ES-I3 (cell line): ENCODE measurements around the gene PBX4.
A peak's percentile ranks its signal among the peaks of the same experiment; 100 is the strongest.
"Not testable (repeated sequence)": the region's sequence is repeated elsewhere in the genome, so short reads cannot be mapped to it uniquely, and the experiment has no call there.

Source experiments
- H3K36me3 ChIP-seq: 2 replicates; pipeline ENCODE4 v1.6.1; 2013; ENCODE audit warnings: mild to moderate bottlenecking, low read length, control low read depth, moderate library complexity; ENCODE audit not compliant: insufficient read depth
- H3K4me1 ChIP-seq: 2 replicates; pipeline ENCODE4 v1.6.1; 2013; ENCODE audit warnings: mild to moderate bottlenecking, control low read depth, low read length; ENCODE audit not compliant: insufficient read depth
- H3K9ac ChIP-seq: 2 replicates; pipeline ENCODE4 v1.6.1; 2013; ENCODE audit warnings: low read depth, mild to moderate bottlenecking, low read length, moderate library complexity
- H3K9me3 ChIP-seq: 2 replicates; pipeline ENCODE4 v1.6.1; 2013; ENCODE audit warnings: mild to moderate bottlenecking, low read length, moderate library complexity; ENCODE audit not compliant: control insufficient read depth, insufficient read depth

The PBX4 gene

DNA sequence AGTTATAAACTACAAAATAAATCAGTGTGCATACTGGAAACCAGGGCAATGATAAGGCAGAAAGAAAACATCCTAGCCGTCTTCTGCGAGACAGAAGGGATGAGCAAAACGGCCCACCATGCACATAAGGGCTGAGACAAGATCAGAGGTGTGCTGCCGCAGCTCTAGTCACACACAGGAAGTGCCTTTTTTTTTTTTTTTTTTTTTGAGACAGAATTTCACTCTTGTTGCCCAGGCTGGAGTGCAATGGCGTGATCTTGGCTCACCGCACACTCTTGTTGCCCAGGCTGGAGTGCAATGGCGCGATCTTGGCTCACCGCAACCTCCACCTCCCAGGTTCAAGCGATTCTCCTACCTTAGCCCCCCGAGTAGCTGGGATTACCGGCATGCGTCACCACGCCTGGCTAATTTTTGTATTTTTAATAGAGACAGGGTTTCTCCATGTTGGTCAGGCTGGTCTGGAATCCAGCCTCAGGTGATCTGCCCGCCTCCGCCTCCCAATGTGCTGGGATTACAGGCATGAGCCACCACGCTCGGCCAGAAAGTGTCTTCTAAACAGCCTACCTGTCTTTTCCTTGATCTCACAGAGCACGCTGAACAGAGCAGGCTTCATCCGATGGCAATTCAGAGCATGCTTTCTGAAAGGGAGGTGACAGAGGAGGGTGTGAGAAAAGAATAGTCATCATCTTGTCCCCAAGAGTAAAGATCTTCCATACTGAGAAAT lies 19.6 kb downstream of the PBX4 start:
- not testable (repeated sequence) for H3K9ac ChIP-seq, H3K9me3 ChIP-seq, H3K36me3 ChIP-seq
- peaks cover 15% of the 10 kb centered on the region; the same call in 1 of the 2 replicates for H3K4me1 ChIP-seq

DNA sequence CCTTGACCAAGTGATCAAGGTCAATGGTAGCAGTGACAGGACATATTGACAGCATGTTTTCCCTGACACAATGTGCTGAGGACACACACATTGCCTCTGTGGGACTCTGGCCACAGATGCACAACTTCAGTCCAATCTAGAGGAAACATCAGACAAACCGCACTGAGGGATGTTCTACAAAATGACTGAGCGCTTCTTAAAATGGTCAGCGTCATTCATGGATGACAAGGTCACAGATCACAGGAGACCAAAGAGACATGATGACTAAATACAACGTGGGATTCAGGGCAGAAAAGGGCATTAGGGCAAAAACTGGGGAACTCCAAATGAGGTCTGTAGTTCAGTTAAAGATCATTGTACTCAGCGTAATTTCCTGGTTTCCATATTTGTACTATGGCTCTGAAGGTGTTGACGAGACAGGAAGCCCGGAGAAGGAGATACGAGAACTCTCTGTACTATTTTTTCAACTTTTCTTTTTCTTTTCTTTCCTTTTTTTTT lies 20.6 kb downstream of the PBX4 start:
- Histone ChIP-seq H3K36me3 (no peaks in the 10 kb centered on the region), H3K4me1 (peaks cover 12% of the 10 kb centered on the region; the same call in 1 of the 2 replicates), H3K9me3 (no peaks in the 10 kb centered on the region), H3K9ac (no peak overlapping the region)

- no peak overlapping the region for H3K9ac ChIP-seq
- peaks cover 19% of the 10 kb centered on the region for H3K4me1 ChIP-seq
- H3K36me3 ChIP-seq = no peaks in the 10 kb centered on the region
- no peaks in the 10 kb centered on the region for H3K9me3 ChIP-seq
These were observed 23.3 kb downstream of the PBX4 start for GRCh38 chr19:19595171-19595701.

DNA sequence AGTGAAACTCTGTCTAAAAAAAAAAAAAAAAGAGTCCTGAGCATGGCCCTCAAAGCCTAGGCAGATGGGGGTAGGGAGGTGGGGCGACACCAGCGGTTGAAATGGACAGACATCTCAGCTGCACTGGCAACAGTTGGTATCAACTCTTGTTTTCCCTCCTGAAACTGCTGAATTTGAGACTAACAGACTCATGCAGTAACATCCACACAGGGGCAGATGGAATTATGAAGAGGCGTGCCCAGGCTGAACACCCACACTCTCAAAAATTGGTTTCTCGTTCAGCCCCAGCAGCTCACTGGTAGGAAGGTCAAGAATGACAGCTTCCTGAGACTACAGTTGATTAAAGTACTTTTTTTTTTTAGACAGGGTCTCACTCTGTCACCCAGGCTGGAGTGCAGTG lies 24.1 kb downstream of the PBX4 start:
- H3K9me3 ChIP-seq = no peaks in the 10 kb centered on the region
- H3K36me3 ChIP-seq = no peaks in the 10 kb centered on the region
- no peak overlapping the region for H3K9ac ChIP-seq
- H3K4me1 ChIP-seq = peaks cover 19% of the 10 kb centered on the region

DNA sequence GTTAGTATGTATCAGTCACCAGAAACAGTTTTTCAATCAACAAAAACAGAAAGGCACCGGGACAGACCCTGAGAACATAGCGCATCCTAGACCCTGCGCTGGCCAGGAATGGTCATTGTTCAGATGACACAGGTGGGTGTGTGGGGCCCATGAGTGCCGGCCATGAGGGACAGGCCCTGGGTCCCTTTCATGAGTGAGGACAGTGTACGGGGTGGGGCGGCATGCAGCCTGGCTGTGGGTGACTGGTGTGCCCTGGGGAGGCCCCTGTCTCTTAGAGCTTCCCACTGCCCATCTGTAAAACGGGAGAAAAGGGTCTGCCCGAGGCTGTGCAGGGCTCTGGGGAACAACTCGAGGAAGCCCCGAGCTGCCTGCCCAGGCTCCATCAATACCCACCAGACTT lies 25.8 kb downstream of the PBX4 start:
- H3K9ac ChIP-seq = no peak overlapping the region
- H3K36me3 ChIP-seq = no peaks in the 10 kb centered on the region
- H3K9me3 ChIP-seq = no peaks in the 10 kb centered on the region
- peaks cover 19% of the 10 kb centered on the region for H3K4me1 ChIP-seq

DNA sequence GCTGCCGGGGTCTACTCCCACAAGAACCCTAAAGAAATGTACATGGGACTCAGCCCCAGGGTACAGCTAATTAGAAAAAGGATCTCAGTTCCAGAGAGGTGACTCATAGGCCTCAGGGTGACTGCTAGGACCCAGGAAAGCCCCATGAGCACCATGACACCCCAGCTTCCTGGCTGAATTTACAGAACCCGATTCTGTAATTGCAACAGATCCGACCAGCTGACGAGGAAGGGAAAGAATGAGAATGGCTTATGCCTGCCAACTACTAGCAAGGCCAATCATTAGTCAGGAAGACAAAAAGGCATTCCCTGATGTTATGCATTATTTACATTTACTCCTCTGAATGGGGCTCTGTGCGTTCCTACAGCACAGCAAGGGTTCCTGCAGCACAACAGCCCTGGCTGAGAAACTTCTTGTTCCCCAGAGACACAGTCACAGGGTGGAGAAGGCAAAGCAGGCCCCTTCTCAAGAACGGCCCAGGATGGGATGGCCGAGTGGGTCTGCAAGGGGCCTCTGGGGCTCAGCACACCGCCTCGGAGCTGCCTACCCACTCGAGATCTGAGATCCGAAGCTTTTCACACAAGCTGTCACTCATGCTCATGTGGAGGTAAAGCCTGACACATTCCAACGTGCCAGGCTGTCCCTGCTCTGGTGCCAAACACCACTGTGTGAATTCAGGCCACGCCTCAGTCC lies 27.2 kb downstream of the PBX4 start:
- H3K36me3 ChIP-seq = no peaks in the 10 kb centered on the region
- peaks cover 19% of the 10 kb centered on the region for H3K4me1 ChIP-seq
- H3K9me3 ChIP-seq = no peaks in the 10 kb centered on the region
- H3K9ac ChIP-seq = peak overlapping the region; percentile 1; the same call in 1 of the 2 replicates

DNA sequence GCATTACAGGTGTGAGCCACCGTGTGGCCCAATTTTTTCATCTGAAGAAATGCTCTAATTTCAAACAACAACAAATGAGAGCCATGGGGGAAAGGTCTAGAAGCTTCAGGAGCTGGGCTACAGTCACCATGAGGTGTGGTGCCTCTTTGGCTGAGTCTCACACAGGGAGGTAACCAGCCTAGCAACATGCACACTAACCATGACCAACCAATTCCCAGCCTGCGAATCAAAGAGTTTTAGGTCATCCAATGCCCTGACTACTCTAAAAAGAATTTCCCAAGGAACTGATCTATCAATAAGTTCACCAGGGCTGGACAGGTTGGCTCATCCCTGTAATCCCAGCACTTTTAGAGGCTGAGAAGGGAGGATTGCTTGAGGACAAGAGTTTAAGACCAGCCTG lies 29.9 kb downstream of the PBX4 start:
- no peaks in the 10 kb centered on the region for H3K36me3 ChIP-seq
- H3K9me3 ChIP-seq = no peaks in the 10 kb centered on the region
- H3K4me1 ChIP-seq = peaks cover 19% of the 10 kb centered on the region
- no peak overlapping the region for H3K9ac ChIP-seq

- Histone ChIP-seq H3K4me1 (peaks cover 19% of the 10 kb centered on the region), H3K36me3 (no peaks in the 10 kb centered on the region), H3K9me3 (no peaks in the 10 kb centered on the region), H3K9ac (no peak overlapping the region)
These were observed 30.7 kb downstream of the PBX4 start for GRCh38 chr19:19587771-19588170.

DNA sequence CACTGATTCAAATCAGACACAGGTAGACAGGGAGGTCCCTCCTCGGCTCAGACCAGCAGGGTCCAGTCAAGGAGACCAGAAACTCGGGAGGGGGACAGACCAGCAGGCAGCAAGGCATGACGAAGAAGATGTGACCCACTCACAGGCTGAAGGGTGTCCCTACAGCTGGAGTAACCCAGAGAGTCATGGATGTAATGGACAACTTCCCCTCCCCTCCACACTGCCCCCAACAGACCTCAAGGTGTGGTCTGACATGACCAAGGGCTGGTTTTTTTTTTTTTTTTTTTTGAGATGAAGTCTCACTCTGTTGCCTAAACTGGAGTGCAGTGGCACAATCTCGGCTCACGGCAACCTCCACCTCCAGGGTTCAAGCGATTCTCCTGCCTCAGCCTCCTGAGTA lies 34.1 kb downstream of the PBX4 start:
- Histone ChIP-seq H3K9ac (no peak overlapping the region), H3K4me1 (no peaks in the 10 kb centered on the region), H3K36me3 (no peaks in the 10 kb centered on the region), H3K9me3 (no peaks in the 10 kb centered on the region)

DNA sequence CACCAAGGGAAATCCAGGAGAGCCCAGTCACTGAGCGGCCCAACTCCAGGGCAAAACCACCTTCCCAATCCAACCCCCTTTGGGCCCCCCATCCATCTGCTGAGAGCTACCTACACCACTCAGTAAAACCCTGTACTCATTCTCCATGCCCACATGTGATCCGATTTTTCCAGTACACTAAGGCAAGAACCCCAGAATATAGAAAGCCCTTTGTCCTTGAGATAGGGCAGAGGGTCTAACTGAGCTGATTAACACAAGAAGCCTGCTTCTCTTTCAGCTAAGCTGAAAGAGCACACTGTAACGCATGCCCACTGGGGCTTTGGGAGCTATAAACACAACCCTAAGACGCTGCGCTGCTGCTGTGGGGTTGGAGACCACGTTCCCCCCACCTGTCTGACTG lies 36.0 kb downstream of the PBX4 start:
- H3K4me1 ChIP-seq = no peaks in the 10 kb centered on the region
- no peak overlapping the region for H3K9ac ChIP-seq
- no peaks in the 10 kb centered on the region for H3K36me3 ChIP-seq
- no peaks in the 10 kb centered on the region for H3K9me3 ChIP-seq

- Histone ChIP-seq H3K4me1 (no peaks in the 10 kb centered on the region), H3K9ac (no peak overlapping the region), H3K36me3 (no peaks in the 10 kb centered on the region), H3K9me3 (no peaks in the 10 kb centered on the region)
These were observed 37.1 kb downstream of the PBX4 start for GRCh38 chr19:19581391-19581790.

DNA sequence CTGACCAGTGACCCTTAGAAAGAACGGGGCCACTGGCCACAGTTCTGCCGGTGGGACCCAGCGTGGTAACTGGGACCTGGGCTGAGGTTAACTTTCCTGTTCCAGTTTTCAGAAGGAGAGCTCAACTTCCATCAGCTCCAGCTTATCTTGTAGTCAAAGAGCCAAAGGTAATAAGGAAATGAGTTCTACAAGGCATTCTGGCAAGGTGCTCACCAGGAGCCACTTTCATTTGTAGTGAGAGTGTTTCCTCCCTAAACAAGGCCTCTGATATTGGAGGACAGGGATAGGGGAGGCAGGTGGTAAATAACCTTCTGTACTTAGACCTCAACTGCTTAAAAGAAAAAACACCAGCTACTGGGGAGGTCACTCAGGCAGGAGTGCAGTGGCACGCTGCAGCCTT lies 38.1 kb downstream of the PBX4 start:
- no peaks in the 10 kb centered on the region for H3K9me3 ChIP-seq
- H3K4me1 ChIP-seq = peaks cover 4% of the 10 kb centered on the region
- H3K36me3 ChIP-seq = no peaks in the 10 kb centered on the region

GRCh38 chr19:19579533-19580361 lies 38.7 kb downstream of the PBX4 start:
- no peaks in the 10 kb centered on the region for H3K36me3 ChIP-seq
- no peaks in the 10 kb centered on the region for H3K9me3 ChIP-seq
- peaks cover 4% of the 10 kb centered on the region for H3K4me1 ChIP-seq
- no peak overlapping the region for H3K9ac ChIP-seq

More for the DNA sequence above, 38.1 kb downstream of the PBX4 start:
- H3K9ac ChIP-seq = no peak overlapping the region

DNA sequence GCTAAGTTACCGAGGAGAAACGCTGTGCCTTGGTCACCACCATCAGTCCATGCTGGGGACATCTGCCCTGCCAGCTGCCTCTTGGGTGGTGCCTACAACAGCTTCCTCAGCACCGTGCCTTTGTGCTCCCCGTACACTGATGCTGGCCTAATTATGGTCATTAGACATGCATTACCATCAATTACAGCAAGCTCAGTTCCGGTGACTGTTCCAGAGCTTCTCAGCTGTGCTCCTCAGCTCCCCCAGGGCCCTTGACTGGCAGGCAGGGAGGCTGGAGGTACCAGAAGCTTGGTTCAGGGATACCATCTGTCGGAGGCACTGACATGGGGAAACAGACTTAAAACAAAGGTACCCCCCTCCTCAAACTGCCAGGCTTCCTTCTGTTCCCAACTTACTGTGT lies 40.2 kb downstream of the PBX4 start:
- peaks cover 4% of the 10 kb centered on the region for H3K4me1 ChIP-seq
- no peaks in the 10 kb centered on the region for H3K36me3 ChIP-seq
- no peak overlapping the region for H3K9ac ChIP-seq
- no peaks in the 10 kb centered on the region for H3K9me3 ChIP-seq
